HG03159 (cell line): ENCODE results near the gene PCNX2.

Source experiments
- ATAC-seq: cut with Tn5 transposase; IDR thresholded peaks from one replicate; pipeline ENCODE4 v1.9.1; 2021; ENCODE audit warnings: mild to moderate bottlenecking, moderate library complexity; ENCODE audit not compliant: unreplicated experiment

PCNX2 gene

GRCh38 chr1:232940262-232940661, 355.3 kb downstream of the PCNX2 start:
- ATAC-seq, result peak; percentile 45

- ATAC-seq, result no peak
Observed at GRCh38 chr1:232939748-232940147, 355.8 kb downstream of the PCNX2 start.

- no peak for ATAC-seq
Observed at GRCh38 chr1:232938926-232939325, 356.6 kb downstream of the PCNX2 start.

GRCh38 chr1:232937741-232938375, 357.7 kb downstream of the PCNX2 start:
- no peak for ATAC-seq

GRCh38 chr1:232936941-232937340, 358.6 kb downstream of the PCNX2 start:
- ATAC-seq, result no peak
